CD14-positive monocyte (primary cell): Measurements from ENCODE around the gene TFIP11. TPM values are rescaled to one million over a fixed set of nuclear protein-coding genes. Genes with fewer than 3 reads are reported as not detected.

Source experiments
- DNase-seq, 3 donors: peaks; one replicate each; pipeline ENCODE4 v3.0.0-alpha.2; 2011 to 2022
- H2AFZ ChIP-seq: 2 replicates; pipeline ENCODE4 v1.6.0; 2012; ENCODE audit warnings: mild to moderate bottlenecking, low read depth, low read length, inconsistent platforms; ENCODE audit not compliant: insufficient read depth, poor library complexity, severe bottlenecking
- H3K27ac ChIP-seq, 2 donors: 1 replicate in 1 of 2; 2 replicates in 1 of 2; pipeline ENCODE4 v1.5.1; 2012 to 2013; ENCODE audit warnings: low read length in 2 of 2, control low read depth in 1 of 2, inconsistent platforms in 1 of 2, low read depth in 1 of 2, mild to moderate bottlenecking in 1 of 2
- H3K27me3 ChIP-seq, 2 donors: one replicate each; pipeline versions ENCODE4 v1.6.0 to v1.6.1; 2011 to 2013; ENCODE audit warnings: low read length in 2 of 2; ENCODE audit not compliant: control insufficient read depth in 2 of 2, insufficient read depth in 2 of 2
- H3K36me3 ChIP-seq, 2 donors: replicated peaks in 1 of 2; 1 replicate in 1 of 2; 2 replicates in 1 of 2; pipeline versions ENCODE4 v1.5.1 to v1.6.1; 2012 to 2013; ENCODE audit warnings: low read length in 2 of 2, control low read depth in 1 of 2, inconsistent platforms in 1 of 2, mild to moderate bottlenecking in 1 of 2; ENCODE audit not compliant: insufficient read depth in 2 of 2, control insufficient read depth in 1 of 2
- H3K4me1 ChIP-seq, 2 donors: 1 replicate in 1 of 2; 2 replicates in 1 of 2; pipeline versions ENCODE4 v1.5.1 to v1.6.1; 2012 to 2013; ENCODE audit warnings: low read length in 2 of 2, control low read depth in 1 of 2, inconsistent platforms in 1 of 2, mild to moderate bottlenecking in 1 of 2, moderate library complexity in 1 of 2; ENCODE audit not compliant: insufficient read depth in 2 of 2, control insufficient read depth in 1 of 2
- H3K4me2 ChIP-seq: replicated peaks from 2 replicates; pipeline ENCODE3; 2012; ENCODE audit warnings: low read length, moderate library complexity, mild to moderate bottlenecking; ENCODE audit not compliant: poor library complexity, severe bottlenecking; ENCODE audit errors: extremely low read depth
- H3K4me3 ChIP-seq, 3 experiments: fragments of 200-600 bp in 1 of 3; sonication (generic) in 1 of 3; replicated peaks in 1 of 3; 1 replicate in 2 of 3; 2 replicates in 1 of 3; pipeline ENCODE4 v1.5.1; 2011 to 2013; ENCODE audit warnings: low read length in 3 of 3, mild to moderate bottlenecking in 3 of 3, control low read depth in 2 of 3, low read depth in 2 of 3, inconsistent platforms in 1 of 3, moderate library complexity in 1 of 3
- H3K79me2 ChIP-seq: 2 replicates; pipeline ENCODE4 v1.6.0; 2012; ENCODE audit warnings: mild to moderate bottlenecking, control low read depth, inconsistent platforms, low read length, moderate library complexity; ENCODE audit not compliant: insufficient read depth
- H3K9ac ChIP-seq: 2 replicates; pipeline ENCODE4 v1.6.0; 2017; ENCODE audit warnings: low read length, mild to moderate bottlenecking; ENCODE audit not compliant: insufficient read depth, poor library complexity, severe bottlenecking
- H3K9me3 ChIP-seq, 2 donors: replicated peaks in 1 of 2; 1 replicate in 1 of 2; 2 replicates in 1 of 2; pipeline versions ENCODE4 v1.5.1 to v1.6.1; 2012 to 2013; ENCODE audit warnings: low read length in 2 of 2, control low read depth in 1 of 2; ENCODE audit not compliant: control insufficient read depth in 1 of 2, insufficient read depth in 1 of 2
- H4K20me1 ChIP-seq: 2 replicates; pipeline ENCODE4 v1.6.0; 2012; ENCODE audit warnings: mild to moderate bottlenecking, low read length, control low read depth, moderate library complexity; ENCODE audit not compliant: insufficient read depth
- H3K27ac Mint-ChIP-seq, 7 donors: one replicate each; pipeline ENCODE4 v1.8.0; 2020; ENCODE audit warnings: mild to moderate bottlenecking in 7 of 7, mixed read lengths in 7 of 7, moderate library complexity in 6 of 7, inconsistent platforms in 2 of 7
- H3K27me3 Mint-ChIP-seq, 3 donors: one replicate each; pipeline ENCODE4 v1.8.0; 2021 to 2022; ENCODE audit warnings: low read depth in 3 of 3, mild to moderate bottlenecking in 3 of 3, mixed read lengths in 3 of 3, moderate library complexity in 3 of 3, inconsistent platforms in 1 of 3
- H3K36me3 Mint-ChIP-seq, 2 donors: one replicate each; pipeline ENCODE4 v1.8.0; 2020; ENCODE audit warnings: mixed read lengths in 2 of 2, inconsistent platforms in 1 of 2, mild to moderate bottlenecking in 1 of 2
- H3K4me1 Mint-ChIP-seq: one replicate; pipeline ENCODE4 v1.8.0; 2020; ENCODE audit warnings: mild to moderate bottlenecking, mixed read lengths
- H3K4me3 Mint-ChIP-seq, 2 donors: one replicate each; pipeline ENCODE4 v1.8.0; 2020; ENCODE audit warnings: mild to moderate bottlenecking in 2 of 2, mixed read lengths in 2 of 2, moderate library complexity in 1 of 2
- H3K9me3 Mint-ChIP-seq, 7 donors: one replicate each; pipeline ENCODE4 v1.8.0; 2020 to 2022; ENCODE audit warnings: mixed read lengths in 7 of 7, mild to moderate bottlenecking in 6 of 7, moderate library complexity in 6 of 7, inconsistent platforms in 2 of 7
- CTCF ChIP-seq: fragments of 200-600 bp; IDR thresholded peaks from one replicate; pipeline ENCODE4 v1.8.0; 2022; ENCODE audit warnings: antibody characterized with exemption, mild to moderate bottlenecking
- WGBS: methylation state at CpG from one replicate; pipeline ENCODE4 v1.1.5; 2013; ENCODE audit warnings: missing lambda C conversion rate; ENCODE audit not compliant: insufficient coverage; 5-methylcytosine and 5-hydroxymethylcytosine counted together
- intact Hi-C, 2 donors: fragments of 100-400 bp; cut with micrococcal nuclease; formaldehyde crosslinking; loops; one replicate each; pipeline versions ENCODE4 v1.15.0 to v1.15.1; 2023
- polyA plus RNA-seq, 3 donors: library from polyadenylated mRNA; depleted of rRNA in 1 of 3; unstranded in 2 of 3; stranded (reverse) in 1 of 3; fragments of 300-500 nt in 2 of 3; fragments of >200 nt in 1 of 3; fragmentation: Illumina TruSeq in 2 of 3; gene quantifications; 1 replicate in 2 of 3; 2 replicates in 1 of 3; pipeline ENCODE4 v1.2.3, GENCODE V29; 2012 to 2021

Gene TFIP11
- polyA plus RNA-seq, 3 donors, result 10.1 to 25.5 (median 19.8) TPM

GRCh38 chr22:26536056-26536761, 23.9 kb upstream of the TFIP11 start:
- H3K27ac Mint-ChIP-seq, result peak overlapping the region in 4 of 7 donors; percentile 34 to 70 (median 65)
- H3K79me2 ChIP-seq, result peaks cover 6% of the 10 kb centered on the region
- no peak overlapping the region for H3K4me3 Mint-ChIP-seq
- H3K36me3 Mint-ChIP-seq, result peaks cover 67 to 86% of the 10 kb centered on the region in 2 donors
- peaks cover 0 to 5% (median 2%) of the 10 kb centered on the region in 3 donors for H3K27me3 Mint-ChIP-seq
- peaks cover 8 to 10% of the 10 kb centered on the region in 2 donors for H3K4me1 ChIP-seq
- peaks cover 0 to 1% (median 0%) of the 10 kb centered on the region in 7 donors for H3K9me3 Mint-ChIP-seq
- no peak overlapping the region for H3K4me2 ChIP-seq
- 96% methylated on average over 8 of the region's 12 CpGs for WGBS
- no peaks in the 10 kb centered on the region for H4K20me1 ChIP-seq
- peaks cover 85 to 99% of the 10 kb centered on the region in 2 donors for H3K36me3 ChIP-seq
- H2AFZ ChIP-seq, result no peak overlapping the region
- intact Hi-C loops, result no loop called here
- no peak overlapping the region for H3K4me3 ChIP-seq
- H3K27ac ChIP-seq, result no peak overlapping the region
- H3K9ac ChIP-seq, result no peak overlapping the region
- no peaks in the 10 kb centered on the region for H3K9me3 ChIP-seq
- peaks cover 16% of the 10 kb centered on the region for H3K4me1 Mint-ChIP-seq
- no peak for DNase-seq
- H3K27me3 ChIP-seq, result no peaks in the 10 kb centered on the region
- TF ChIP-seq CTCF, result no peak

GRCh38 chr22:26535603-26535908, 23.3 kb upstream of the TFIP11 start:
- no peak overlapping the region for H3K4me2 ChIP-seq
- no peak overlapping the region for H3K4me3 ChIP-seq
- peak overlapping the region in 1 of 2 donors; percentile 67 for H3K27ac ChIP-seq
- H3K9ac ChIP-seq, result no peak overlapping the region
- no peaks in the 10 kb centered on the region for H3K9me3 Mint-ChIP-seq
- H3K79me2 ChIP-seq, result no peaks in the 10 kb centered on the region
- no peaks in the 10 kb centered on the region for H4K20me1 ChIP-seq
- H3K9me3 ChIP-seq, result no peaks in the 10 kb centered on the region
- H3K27ac Mint-ChIP-seq, result peak overlapping the region in 5 of 7 donors; percentile 51 to 79 (median 70)
- peaks cover 0 to 5% (median 2%) of the 10 kb centered on the region in 3 donors for H3K27me3 Mint-ChIP-seq
- peaks cover 16% of the 10 kb centered on the region for H3K4me1 Mint-ChIP-seq
- no peak for DNase-seq
- intact Hi-C loops, result no loop called here
- H3K27me3 ChIP-seq, result no peaks in the 10 kb centered on the region
- 94% methylated on average over 2 of the region's 3 CpGs for WGBS
- H2AFZ ChIP-seq, result no peak overlapping the region
- no peak overlapping the region for H3K4me3 Mint-ChIP-seq
- H3K36me3 Mint-ChIP-seq, result peaks cover 65 to 86% of the 10 kb centered on the region in 2 donors
- peaks cover 83 to 99% of the 10 kb centered on the region in 2 donors for H3K36me3 ChIP-seq
- H3K4me1 ChIP-seq, result peaks cover 8 to 10% of the 10 kb centered on the region in 2 donors
- TF ChIP-seq CTCF, result no peak
